ENCODE results near the gene PRLR. TPM values are rescaled to one million over a fixed set of nuclear protein-coding genes. Genes with fewer than 3 reads are reported as not detected.
A peak's percentile ranks its signal among the peaks of the same experiment; 100 is the strongest.
"Not testable (repeated sequence)": the region's sequence is repeated elsewhere in the genome, so short reads cannot be mapped to it uniquely, and the experiment has no call there.

Gene PRLR
- total and polyA plus RNA-seq, 2 of the 13 experiments (the other 11 are each of a cell fraction or from before 2014, with no cell fraction given): 12.2 to 13.3 TPM

DNA sequence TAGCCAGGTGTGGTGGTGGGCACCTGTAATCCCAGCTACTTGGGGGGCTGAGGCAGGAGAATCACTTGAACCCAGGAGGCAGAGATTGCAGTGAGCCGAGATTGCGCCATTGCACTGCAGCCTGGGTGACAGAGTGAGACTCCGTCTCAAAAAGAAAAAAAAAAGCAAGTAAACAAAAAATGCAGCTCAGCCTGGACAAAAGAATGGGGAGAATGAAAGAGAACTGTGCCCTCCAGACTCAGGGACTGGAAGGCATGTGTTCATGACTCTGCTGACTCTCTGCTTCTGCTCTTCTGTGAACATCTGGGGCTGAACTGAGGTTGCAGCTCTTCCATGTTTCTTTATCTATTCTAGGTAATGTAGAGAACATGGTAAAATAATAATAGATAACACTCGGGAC, 194.4 kb downstream of the PRLR start:
- H3K9me3 ChIP-seq (ENCODE audit: low read length); H3K27me3 ChIP-seq (ENCODE audit: control insufficient read depth in 1 of 2, insufficient read depth in 2 of 2, low read length in 2 of 2); H3K4me3 ChIP-seq (replicated peaks in 1 of 3; ENCODE audit: insufficient read depth in 1 of 3, low read depth in 2 of 3, low read length in 3 of 3); H3K79me2 ChIP-seq (ENCODE audit: insufficient read depth, low read length); H4K20me1 ChIP-seq (ENCODE audit: insufficient read depth, low read length); H2AFZ ChIP-seq (ENCODE audit: low read length); H3K36me3 ChIP-seq (replicated peaks in 1 of 2; ENCODE audit: control insufficient read depth in 1 of 2, insufficient read depth in 2 of 2, low read length in 2 of 2); H3K9ac ChIP-seq (ENCODE audit: insufficient read depth, low read depth, low read length); H3K27ac ChIP-seq (ENCODE audit: extremely low read length, insufficient read depth, low read length); BruUV-seq (replicated peaks); POLR2A ChIA-PET; DNase-seq (ENCODE audit: low spot score); H3K4me2 ChIP-seq (ENCODE audit: low read depth, low read length); in situ Hi-C loops (cut with HindIII; ENCODE audit: extremely low pct_ligation_motif_present, low pct_unique_long_range_greater_than_20kb); intact Hi-C loops (cut with micrococcal nuclease; ENCODE audit: unreplicated experiment); CTCF ChIA-PET (ENCODE audit: low intra/inter-chr PET ratio, low total read pairs); FAIRE-seq: not testable (repeated sequence)
- peak; percentile 89 for TF ChIP-seq ZNF441 (CRISPR knock-in tag; IDR thresholded peaks at IDR 0.05; ENCODE audit: borderline replicate concordance)
- WGBS (ENCODE audit: low lambda C conversion rate): 56% methylated on average over 4 of the region's 4 CpGs
- peaks cover 14% of the 10 kb centered on the region for H3K4me1 ChIP-seq (ENCODE audit: insufficient read depth, low read length)
- ATAC-seq: peak; percentile 52; the same call in 1 of the 3 replicates

DNA sequence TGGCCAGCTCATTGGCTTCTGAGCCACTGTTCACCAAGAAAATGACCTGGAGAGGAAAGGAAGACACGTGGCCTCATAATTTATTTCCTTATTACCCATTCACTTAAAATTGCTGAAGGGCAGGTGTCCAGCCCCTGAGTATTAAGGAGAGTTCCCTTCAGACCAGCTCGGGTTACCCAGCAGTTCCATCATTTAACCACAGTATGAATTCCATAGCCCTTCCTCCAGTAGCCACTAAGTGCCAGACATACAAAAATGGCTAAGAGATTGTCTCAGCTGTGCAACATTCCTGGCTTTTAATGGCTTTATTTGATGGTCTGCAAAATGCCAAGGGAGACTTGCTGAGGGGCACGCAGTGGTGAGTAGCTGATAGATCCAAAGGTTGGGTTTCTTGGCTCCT, 195.0 kb downstream of the PRLR start:
- Histone ChIP-seq H2AFZ (ENCODE audit: low read length) (no peak overlapping the region), H3K4me3 (replicated peaks in 1 of 3; ENCODE audit: insufficient read depth in 1 of 3, low read depth in 2 of 3, low read length in 3 of 3) (no peak overlapping the region), H3K27ac (ENCODE audit: extremely low read length, insufficient read depth, low read length) (no peak overlapping the region), H3K36me3 (replicated peaks in 1 of 2; ENCODE audit: control insufficient read depth in 1 of 2, insufficient read depth in 2 of 2, low read length in 2 of 2) (no peaks in the 10 kb centered on the region), H3K79me2 (ENCODE audit: insufficient read depth, low read length) (no peaks in the 10 kb centered on the region), H4K20me1 (ENCODE audit: insufficient read depth, low read length) (no peaks in the 10 kb centered on the region), H3K4me2 (ENCODE audit: low read depth, low read length) (no peak overlapping the region), H3K4me1 (ENCODE audit: insufficient read depth, low read length) (peaks cover 14% of the 10 kb centered on the region), H3K9ac (ENCODE audit: insufficient read depth, low read depth, low read length) (no peak overlapping the region), H3K9me3 (ENCODE audit: low read length) (no peaks in the 10 kb centered on the region), H3K27me3 (ENCODE audit: control insufficient read depth in 1 of 2, insufficient read depth in 2 of 2, low read length in 2 of 2) (no peaks in the 10 kb centered on the region; a peak in 1 of 5 replicates)
- ChIA-PET CTCF (ENCODE audit: low intra/inter-chr PET ratio, low total read pairs) (no interaction called here), POLR2A (no interaction called here)
- no peak for DNase-seq (ENCODE audit: low spot score)
- TF ChIP-seq ZNF354B (CRISPR knock-in tag; IDR thresholded peaks at IDR 0.05) (no peak), MAZ (IDR thresholded peaks at IDR 0.05; ENCODE audit: borderline replicate concordance, low read depth, low read length) (no peak), MAZ (CRISPR knock-in tag; IDR thresholded peaks at IDR 0.05; ENCODE audit: low read depth) (no peak)
- FAIRE-seq: no peak
- 76% methylated on average over 3 of the region's 3 CpGs for WGBS (ENCODE audit: low lambda C conversion rate)
- intact Hi-C loops (cut with micrococcal nuclease; ENCODE audit: unreplicated experiment): no loop called here
- no peak for ATAC-seq
- in situ Hi-C loops (cut with HindIII; ENCODE audit: extremely low pct_ligation_motif_present, low pct_unique_long_range_greater_than_20kb): no loop called here
- no TSS peak for BruUV-seq (replicated peaks)
